Measurements from ENCODE around the gene LMLN. TPM values are rescaled to one million over a fixed set of nuclear protein-coding genes. Genes with fewer than 3 reads are reported as not detected.

LMLN gene
- total RNA-seq, 1 donor: 3.4 TPM

- Histone ChIP-seq H3K4me1 (ENCODE audit: insufficient read depth, low read length) (no peaks in the 10 kb centered on the region), H3K9me3 (ENCODE audit: low read depth, low read length) (no peaks in the 10 kb centered on the region), H3K27me3 (ENCODE audit: insufficient read depth, low read length) (no peaks in the 10 kb centered on the region), H3K4me3 (ENCODE audit: low read length) (no peak overlapping the region)
Measured at GRCh38 chr3:197974016-197974415, 14.0 kb downstream of the LMLN start.

- H3K9me3 ChIP-seq (ENCODE audit: low read depth, low read length): no peaks in the 10 kb centered on the region
- H3K27me3 ChIP-seq (ENCODE audit: insufficient read depth, low read length): no peaks in the 10 kb centered on the region
- H3K4me3 ChIP-seq (ENCODE audit: low read length): no peak overlapping the region
- no peaks in the 10 kb centered on the region for H3K4me1 ChIP-seq (ENCODE audit: insufficient read depth, low read length)
Measured at GRCh38 chr3:197975311-197975710, 15.3 kb downstream of the LMLN start.

DNA sequence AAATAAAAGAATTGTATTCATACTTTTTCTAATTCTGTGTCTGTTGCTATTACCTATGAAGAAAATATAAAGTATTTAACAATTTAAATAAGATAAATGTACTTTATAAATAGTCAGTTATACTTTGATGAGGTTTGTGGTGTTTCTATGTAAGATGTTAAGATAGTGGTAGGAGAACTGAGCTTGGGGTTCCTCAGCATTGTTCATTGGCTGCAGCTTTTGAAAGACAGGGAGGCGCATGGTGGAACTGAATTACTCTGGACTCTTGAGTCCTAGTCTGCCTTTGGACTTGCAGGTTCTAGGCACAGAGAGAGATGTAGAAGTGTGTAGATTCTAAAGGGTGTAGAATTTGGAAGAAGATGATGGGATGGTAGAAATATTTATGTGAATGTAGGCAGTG is 23.1 kb downstream of the LMLN start:
- no peaks in the 10 kb centered on the region for H3K9me3 ChIP-seq (ENCODE audit: low read depth, low read length)
- no peaks in the 10 kb centered on the region for H3K27me3 ChIP-seq (ENCODE audit: insufficient read depth, low read length)
- no peak overlapping the region for H3K4me3 ChIP-seq (ENCODE audit: low read length)
- peaks cover 12% of the 10 kb centered on the region for H3K4me1 ChIP-seq (ENCODE audit: insufficient read depth, low read length)

DNA sequence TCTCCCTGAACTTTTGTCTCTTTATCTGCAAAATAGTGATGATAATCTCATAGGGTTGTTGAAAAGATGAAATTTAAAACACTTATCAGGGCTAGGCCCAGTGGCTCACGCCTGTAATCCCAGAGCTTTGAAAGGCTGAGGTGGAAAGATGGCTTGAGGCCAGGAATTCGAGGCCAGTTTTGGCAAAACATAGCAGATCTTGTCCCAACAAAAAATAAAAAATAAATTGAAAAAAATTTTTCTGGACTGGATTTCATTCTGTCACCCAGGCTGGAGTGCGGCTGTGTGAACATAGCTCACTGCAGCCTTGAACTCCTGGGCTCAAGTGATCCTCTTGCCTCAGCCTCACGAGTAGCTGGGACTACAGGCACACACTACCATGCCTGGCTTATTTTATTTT is 29.6 kb downstream of the LMLN start:
- no peaks in the 10 kb centered on the region for H3K9me3 ChIP-seq (ENCODE audit: low read depth, low read length)
- no peak overlapping the region for H3K4me3 ChIP-seq (ENCODE audit: low read length)
- H3K27me3 ChIP-seq (ENCODE audit: insufficient read depth, low read length): no peaks in the 10 kb centered on the region
- H3K4me1 ChIP-seq (ENCODE audit: insufficient read depth, low read length): peaks cover 1% of the 10 kb centered on the region

- Histone ChIP-seq H3K4me3 (ENCODE audit: low read length) (no peak overlapping the region), H3K27me3 (ENCODE audit: insufficient read depth, low read length) (no peaks in the 10 kb centered on the region), H3K4me1 (ENCODE audit: insufficient read depth, low read length) (no peaks in the 10 kb centered on the region), H3K9me3 (ENCODE audit: low read depth, low read length) (no peaks in the 10 kb centered on the region)
Measured at GRCh38 chr3:197994736-197995135, 34.7 kb downstream of the LMLN start.

DNA sequence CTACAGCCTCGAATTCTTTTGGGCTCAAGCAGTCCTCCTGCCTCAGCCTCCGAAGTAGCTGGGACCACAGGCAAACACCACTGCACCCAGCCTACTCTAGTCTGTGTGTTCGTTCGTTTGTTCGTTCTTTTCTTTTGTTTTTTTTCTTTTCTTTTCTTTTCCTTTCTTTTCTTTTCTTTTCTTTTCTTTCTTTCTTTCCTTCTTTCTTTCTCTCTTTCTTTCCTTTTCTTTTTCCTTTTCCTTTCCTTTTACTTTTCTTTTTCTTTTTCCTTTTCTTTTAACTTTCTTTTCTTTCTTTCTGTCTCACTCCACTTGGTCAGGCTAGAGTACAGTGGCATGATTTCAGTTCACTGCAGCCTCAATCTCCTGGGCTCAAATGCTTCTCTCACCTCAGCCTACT is 36.8 kb downstream of the LMLN start:
- Histone ChIP-seq H3K4me3 (ENCODE audit: low read length) (no peak overlapping the region), H3K27me3 (ENCODE audit: insufficient read depth, low read length) (no peaks in the 10 kb centered on the region), H3K9me3 (ENCODE audit: low read depth, low read length) (no peaks in the 10 kb centered on the region), H3K4me1 (ENCODE audit: insufficient read depth, low read length) (no peaks in the 10 kb centered on the region)

DNA sequence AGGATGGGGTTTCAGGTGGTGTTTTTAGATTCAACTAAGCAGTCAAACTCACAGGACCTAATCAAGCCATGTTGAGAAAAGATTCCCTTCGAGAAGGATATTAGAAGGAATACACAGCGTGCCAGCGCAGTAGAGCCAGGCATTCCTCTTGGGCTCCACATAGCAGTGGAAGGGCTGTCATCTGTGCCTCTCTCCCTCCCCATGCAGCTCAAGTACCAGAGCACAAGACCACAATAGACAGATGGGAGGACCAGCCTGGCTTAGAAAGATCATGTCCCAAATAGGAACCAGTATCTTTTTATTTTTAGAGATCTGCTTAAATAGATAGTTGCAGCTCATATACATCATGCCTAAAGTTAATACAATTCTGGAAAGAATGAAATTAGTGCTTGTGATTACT is 37.9 kb downstream of the LMLN start:
- Histone ChIP-seq H3K9me3 (ENCODE audit: low read depth, low read length) (no peaks in the 10 kb centered on the region), H3K4me3 (ENCODE audit: low read length) (no peak overlapping the region), H3K4me1 (ENCODE audit: insufficient read depth, low read length) (no peaks in the 10 kb centered on the region), H3K27me3 (ENCODE audit: insufficient read depth, low read length) (no peaks in the 10 kb centered on the region)

GRCh38 chr3:198017090-198017489 is 57.1 kb downstream of the LMLN start:
- Histone ChIP-seq H3K9me3 (ENCODE audit: low read depth, low read length) (no peaks in the 10 kb centered on the region), H3K27me3 (ENCODE audit: insufficient read depth, low read length) (no peaks in the 10 kb centered on the region), H3K4me1 (ENCODE audit: insufficient read depth, low read length) (no peaks in the 10 kb centered on the region), H3K4me3 (ENCODE audit: low read length) (no peak overlapping the region)

GRCh38 chr3:198018416-198018815 is 58.4 kb downstream of the LMLN start:
- Histone ChIP-seq H3K4me3 (ENCODE audit: low read length) (no peak overlapping the region), H3K4me1 (ENCODE audit: insufficient read depth, low read length) (no peaks in the 10 kb centered on the region), H3K9me3 (ENCODE audit: low read depth, low read length) (no peaks in the 10 kb centered on the region), H3K27me3 (ENCODE audit: insufficient read depth, low read length) (no peaks in the 10 kb centered on the region)

- no peak overlapping the region for H3K4me3 ChIP-seq (ENCODE audit: low read length)
- H3K9me3 ChIP-seq (ENCODE audit: low read depth, low read length): no peaks in the 10 kb centered on the region
- no peaks in the 10 kb centered on the region for H3K4me1 ChIP-seq (ENCODE audit: insufficient read depth, low read length)
- H3K27me3 ChIP-seq (ENCODE audit: insufficient read depth, low read length): no peaks in the 10 kb centered on the region
Measured at GRCh38 chr3:198019115-198019514, 59.1 kb downstream of the LMLN start.

DNA sequence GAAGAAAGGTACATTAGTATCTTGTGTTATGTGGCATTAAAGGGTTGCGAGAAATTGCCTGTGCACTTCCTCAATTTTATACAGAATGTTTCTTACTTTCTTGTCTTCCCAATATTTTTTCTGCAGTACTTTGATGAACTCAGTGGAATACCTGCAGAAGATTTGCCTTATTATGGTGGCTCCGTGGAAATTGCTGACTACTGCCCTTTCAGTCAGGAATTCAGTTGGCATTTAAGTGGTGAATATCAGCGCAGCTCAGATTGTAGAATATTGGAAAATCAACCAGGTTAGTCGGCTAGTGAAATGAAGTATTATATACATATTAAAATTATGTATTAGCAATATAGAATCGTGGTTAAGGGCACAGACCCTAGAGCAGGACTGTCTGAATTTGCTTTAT is 61.3 kb downstream of the LMLN start:
- Histone ChIP-seq H3K9me3 (ENCODE audit: low read depth, low read length) (no peaks in the 10 kb centered on the region), H3K27me3 (ENCODE audit: insufficient read depth, low read length) (no peaks in the 10 kb centered on the region), H3K4me3 (ENCODE audit: low read length) (no peak overlapping the region), H3K4me1 (ENCODE audit: insufficient read depth, low read length) (no peaks in the 10 kb centered on the region)

- Histone ChIP-seq H3K27me3 (ENCODE audit: insufficient read depth, low read length) (no peaks in the 10 kb centered on the region), H3K4me1 (ENCODE audit: insufficient read depth, low read length) (no peaks in the 10 kb centered on the region), H3K9me3 (ENCODE audit: low read depth, low read length) (no peaks in the 10 kb centered on the region), H3K4me3 (ENCODE audit: low read length) (no peak overlapping the region)
Measured at GRCh38 chr3:198022604-198023003, 62.6 kb downstream of the LMLN start.

- Histone ChIP-seq H3K27me3 (ENCODE audit: insufficient read depth, low read length) (no peaks in the 10 kb centered on the region), H3K4me3 (ENCODE audit: low read length) (no peak overlapping the region), H3K4me1 (ENCODE audit: insufficient read depth, low read length) (peaks cover 10% of the 10 kb centered on the region), H3K9me3 (ENCODE audit: low read depth, low read length) (no peaks in the 10 kb centered on the region)
Measured at GRCh38 chr3:198025644-198026043, 65.6 kb downstream of the LMLN start.

GRCh38 chr3:198026620-198027019 is 66.6 kb downstream of the LMLN start:
- H3K4me1 ChIP-seq (ENCODE audit: insufficient read depth, low read length): peaks cover 12% of the 10 kb centered on the region
- H3K9me3 ChIP-seq (ENCODE audit: low read depth, low read length): no peaks in the 10 kb centered on the region
- no peaks in the 10 kb centered on the region for H3K27me3 ChIP-seq (ENCODE audit: insufficient read depth, low read length)
- no peak overlapping the region for H3K4me3 ChIP-seq (ENCODE audit: low read length)

DNA sequence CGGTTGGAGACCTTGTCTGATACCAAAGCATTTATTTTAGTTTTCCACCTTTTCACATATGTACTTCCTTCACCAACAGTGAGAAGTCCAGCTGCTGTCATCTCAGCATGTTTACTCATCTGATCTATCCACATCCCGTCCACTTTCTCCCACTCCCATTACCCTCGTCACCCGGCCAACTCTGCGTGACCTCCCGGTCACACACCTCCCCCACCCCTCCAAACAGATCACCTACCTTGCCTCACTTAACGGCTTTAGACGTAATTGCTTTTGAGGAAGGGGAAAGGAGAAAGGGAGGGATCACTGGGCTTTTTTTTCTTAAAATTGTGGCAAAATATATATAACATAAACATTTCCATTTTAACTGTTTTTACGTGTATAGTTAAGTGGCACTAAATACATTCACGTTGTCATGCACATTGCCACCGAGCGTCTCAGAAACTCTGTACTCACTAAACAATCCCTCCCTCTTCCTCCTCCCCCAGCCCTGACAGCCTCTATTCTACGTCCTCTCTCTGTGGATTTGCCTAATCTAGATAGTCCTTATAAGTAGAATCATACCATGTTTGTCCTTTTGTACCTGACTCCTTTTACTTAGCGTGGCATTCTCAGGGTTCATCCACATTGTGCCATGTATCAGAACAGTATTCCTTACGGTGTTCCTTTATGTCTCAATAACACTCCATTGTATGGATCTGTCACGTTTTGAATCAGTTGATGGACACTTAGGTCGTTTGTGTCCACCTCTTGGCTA is 67.2 kb downstream of the LMLN start:
- Histone ChIP-seq H3K4me1 (ENCODE audit: insufficient read depth, low read length) (peaks cover 12% of the 10 kb centered on the region), H3K4me3 (ENCODE audit: low read length) (no peak overlapping the region), H3K27me3 (ENCODE audit: insufficient read depth, low read length) (no peaks in the 10 kb centered on the region), H3K9me3 (ENCODE audit: low read depth, low read length) (no peaks in the 10 kb centered on the region)

DNA sequence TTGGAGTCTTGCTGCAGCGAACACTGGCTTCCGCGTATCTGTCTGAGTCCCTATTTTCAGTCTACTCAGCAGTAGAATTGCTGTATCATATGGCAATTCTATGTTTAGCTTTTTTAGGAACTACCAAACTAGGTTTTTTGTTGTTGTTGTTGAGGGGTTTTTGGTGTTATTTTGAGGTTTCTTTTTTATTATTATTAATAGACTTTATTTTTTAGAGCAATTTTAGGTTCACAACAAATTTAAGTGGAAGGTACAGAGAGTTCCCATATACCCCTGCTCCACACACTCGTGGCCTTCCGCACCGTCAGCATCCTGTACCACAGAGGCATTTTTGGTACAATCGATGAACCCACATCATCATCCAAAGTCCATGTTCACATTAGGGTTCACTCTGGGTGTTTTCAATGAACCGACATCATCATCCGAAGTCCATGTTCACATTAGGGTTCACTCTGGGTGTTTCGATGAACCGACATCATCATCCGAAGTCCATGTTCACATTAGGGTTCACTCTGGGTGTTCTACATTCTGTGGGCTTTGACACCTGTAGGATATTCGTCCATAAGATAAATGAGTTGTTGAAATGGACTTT is 67.9 kb downstream of the LMLN start:
- Histone ChIP-seq H3K27me3 (ENCODE audit: insufficient read depth, low read length) (no peaks in the 10 kb centered on the region), H3K9me3 (ENCODE audit: low read depth, low read length) (no peaks in the 10 kb centered on the region), H3K4me1 (ENCODE audit: insufficient read depth, low read length) (peaks cover 12% of the 10 kb centered on the region), H3K4me3 (ENCODE audit: low read length) (no peak overlapping the region)

Data from mononuclear cell (primary cell).